Measurements from ENCODE around the gene CFAP299.

The CFAP299 gene

DNA sequence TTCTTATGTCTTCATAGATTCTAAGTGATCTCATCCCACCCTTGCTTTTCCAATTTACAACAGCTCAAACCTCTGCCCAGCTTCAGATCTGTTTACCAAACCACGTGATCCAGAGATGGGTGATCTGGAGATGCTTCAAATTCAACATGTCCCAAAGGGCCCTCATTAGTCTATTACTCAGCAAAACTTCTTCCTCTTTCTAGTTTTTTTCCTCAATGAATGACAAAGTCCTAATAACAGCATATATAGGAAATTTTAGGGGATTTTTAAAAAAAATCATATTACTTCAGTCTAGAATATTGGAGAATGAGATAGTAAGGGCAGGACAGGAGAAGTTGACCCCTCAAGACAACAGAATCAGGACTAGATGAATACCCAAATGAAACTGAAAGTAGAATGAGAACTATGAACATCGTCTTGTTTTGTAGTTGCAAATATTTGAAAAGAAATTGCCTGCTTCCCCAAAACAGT, 127.1 kb downstream of the CFAP299 start:
- DNase-seq (ENCODE audit: low read depth): no peak
- TF ChIP-seq, protein P1, sequence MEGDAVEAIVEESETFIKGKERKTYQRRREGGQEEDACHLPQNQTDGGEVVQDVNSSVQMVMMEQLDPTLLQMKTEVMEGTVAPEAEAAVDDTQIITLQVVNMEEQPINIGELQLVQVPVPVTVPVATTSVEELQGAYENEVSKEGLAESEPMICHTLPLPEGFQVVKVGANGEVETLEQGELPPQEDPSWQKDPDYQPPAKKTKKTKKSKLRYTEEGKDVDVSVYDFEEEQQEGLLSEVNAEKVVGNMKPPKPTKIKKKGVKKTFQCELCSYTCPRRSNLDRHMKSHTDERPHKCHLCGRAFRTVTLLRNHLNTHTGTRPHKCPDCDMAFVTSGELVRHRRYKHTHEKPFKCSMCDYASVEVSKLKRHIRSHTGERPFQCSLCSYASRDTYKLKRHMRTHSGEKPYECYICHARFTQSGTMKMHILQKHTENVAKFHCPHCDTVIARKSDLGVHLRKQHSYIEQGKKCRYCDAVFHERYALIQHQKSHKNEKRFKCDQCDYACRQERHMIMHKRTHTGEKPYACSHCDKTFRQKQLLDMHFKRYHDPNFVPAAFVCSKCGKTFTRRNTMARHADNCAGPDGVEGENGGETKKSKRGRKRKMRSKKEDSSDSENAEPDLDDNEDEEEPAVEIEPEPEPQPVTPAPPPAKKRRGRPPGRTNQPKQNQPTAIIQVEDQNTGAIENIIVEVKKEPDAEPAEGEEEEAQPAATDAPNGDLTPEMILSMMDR (IDR thresholded peaks at IDR 0.05; ENCODE audit: control insufficient read depth, insufficient read depth, low read depth, low read length, missing control alignments): no peak
- no peak overlapping the region for H3K4me3 ChIP-seq (ENCODE audit: control insufficient read depth, low read depth, low read length)

DNA sequence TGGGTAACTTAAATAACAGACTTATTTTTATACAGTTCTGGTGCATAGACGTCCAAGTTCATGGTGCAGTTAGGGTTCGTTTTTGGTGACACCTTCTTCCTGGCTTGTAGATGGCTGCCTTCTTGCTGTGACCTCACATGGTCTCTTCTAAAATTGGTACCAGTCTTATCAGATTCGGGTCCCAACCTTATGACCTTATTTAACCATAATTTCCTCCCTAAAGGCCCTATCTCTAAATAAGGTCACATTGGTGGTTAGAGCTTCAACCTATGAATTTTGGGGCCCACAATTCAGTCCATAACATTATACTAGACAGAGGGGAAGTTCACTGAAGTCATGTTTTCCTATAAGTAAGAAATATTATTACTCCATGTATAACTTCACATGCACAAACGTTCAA, 128.0 kb downstream of the CFAP299 start:
- DNase-seq (ENCODE audit: low read depth): no peak
- TF ChIP-seq, protein P1 (IDR thresholded peaks at IDR 0.05; ENCODE audit: control insufficient read depth, insufficient read depth, low read depth, low read length, missing control alignments): no peak
- H3K4me3 ChIP-seq (ENCODE audit: control insufficient read depth, low read depth, low read length): no peak overlapping the region

- no peak for DNase-seq (ENCODE audit: low read depth)
- no peak overlapping the region for H3K4me3 ChIP-seq (ENCODE audit: control insufficient read depth, low read depth, low read length)
- TF ChIP-seq, protein P1 (IDR thresholded peaks at IDR 0.05; ENCODE audit: control insufficient read depth, insufficient read depth, low read depth, low read length, missing control alignments): no peak
Observed at GRCh38 chr4:80465238-80465637, 129.7 kb downstream of the CFAP299 start.

DNA sequence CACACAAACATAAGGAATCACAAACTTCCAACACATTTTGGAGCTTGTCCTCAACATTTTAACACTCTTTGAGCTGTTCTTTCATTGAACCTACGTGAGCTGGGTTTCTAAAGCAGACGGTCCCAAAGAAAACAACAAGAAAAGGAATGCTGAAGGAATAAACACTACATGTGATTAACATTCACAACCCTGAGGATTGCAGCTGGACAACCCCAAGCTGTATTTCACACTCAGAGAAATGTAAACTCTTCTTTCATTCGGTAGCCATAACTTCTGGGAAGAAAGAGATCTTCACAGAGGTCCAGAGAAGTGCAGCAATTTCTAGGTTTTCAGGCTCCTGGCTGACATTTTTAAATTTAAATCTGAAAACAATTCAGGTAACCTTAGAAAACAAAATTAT, 130.2 kb downstream of the CFAP299 start:
- no peak for DNase-seq (ENCODE audit: low read depth)
- H3K4me3 ChIP-seq (ENCODE audit: control insufficient read depth, low read depth, low read length): no peak overlapping the region
- TF ChIP-seq, protein P1 (IDR thresholded peaks at IDR 0.05; ENCODE audit: control insufficient read depth, insufficient read depth, low read depth, low read length, missing control alignments): no peak

DNA sequence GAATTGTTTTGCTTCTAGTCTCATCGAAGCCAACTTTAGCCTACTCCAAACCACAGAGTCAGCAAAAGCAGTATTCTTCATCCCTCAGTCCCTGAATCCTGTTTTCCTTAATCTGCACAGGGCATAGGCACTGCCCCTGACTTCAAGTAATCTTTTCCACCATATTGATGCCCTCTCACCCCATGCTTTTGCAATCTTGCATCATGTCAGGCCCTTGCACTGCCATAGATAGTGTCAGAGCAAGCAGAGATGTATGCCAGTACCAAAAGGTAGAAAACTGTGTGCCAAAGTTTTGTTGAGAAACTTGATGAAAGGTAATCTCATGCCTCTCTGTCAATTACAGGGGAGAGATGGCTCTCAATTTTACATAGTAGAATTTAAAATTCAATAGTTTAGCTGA, 131.1 kb downstream of the CFAP299 start:
- TF ChIP-seq, protein P1 (IDR thresholded peaks at IDR 0.05; ENCODE audit: control insufficient read depth, insufficient read depth, low read depth, low read length, missing control alignments): no peak
- no peak overlapping the region for H3K4me3 ChIP-seq (ENCODE audit: control insufficient read depth, low read depth, low read length)
- no peak for DNase-seq (ENCODE audit: low read depth)

DNA sequence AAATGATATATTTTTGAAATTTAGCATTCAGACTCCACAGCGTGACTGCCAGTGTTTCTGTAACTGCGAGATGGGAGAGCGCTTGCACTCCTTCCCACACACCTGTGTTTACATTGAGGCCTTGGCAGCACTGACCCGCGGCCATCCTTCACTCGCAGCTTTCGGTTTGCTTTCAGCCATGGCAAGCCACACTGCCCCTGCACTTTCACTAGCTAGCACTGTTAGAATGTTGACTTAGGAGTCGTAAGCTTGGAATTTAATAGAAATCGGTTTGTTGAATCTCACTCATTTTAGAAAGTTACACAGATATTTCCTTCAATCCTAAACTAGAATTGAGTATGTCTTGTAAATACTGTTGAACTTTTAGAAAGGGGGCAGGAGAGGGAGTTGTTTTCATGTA, 136.2 kb downstream of the CFAP299 start:
- no peak for DNase-seq (ENCODE audit: low read depth)
- TF ChIP-seq, protein P1 (IDR thresholded peaks at IDR 0.05; ENCODE audit: control insufficient read depth, insufficient read depth, low read depth, low read length, missing control alignments): no peak

GRCh38 chr4:80475236-80475635, 139.7 kb downstream of the CFAP299 start:
- TF ChIP-seq, protein P1 (IDR thresholded peaks at IDR 0.05; ENCODE audit: control insufficient read depth, insufficient read depth, low read depth, low read length, missing control alignments): no peak
- no peak for DNase-seq (ENCODE audit: low read depth)
- no peak overlapping the region for H3K4me3 ChIP-seq (ENCODE audit: control insufficient read depth, low read depth, low read length)

More for the DNA sequence above, 136.2 kb downstream of the CFAP299 start:
- no peak overlapping the region for H3K4me3 ChIP-seq (ENCODE audit: control insufficient read depth, low read depth, low read length)
